CD4-positive, alpha-beta T cell treated with Interleukin-17A for 4 hours (primary cell): Measurements from ENCODE around the gene SKA1.
A peak's percentile ranks its signal among the peaks of the same experiment; 100 is the strongest.

Source experiments
- DNase-seq: peaks from one replicate; pipeline ENCODE4 v3.0.0-alpha.2; 2020; ENCODE audit warnings: mixed read lengths

Gene SKA1

GRCh38 chr18:50374753-50375391 is at the start of gene SKA1:
TSS of gene SKA1 (plus strand) at chr18:50375046. CDS start at chr18:50375831, 785 bp downstream.
- DNase-seq, result peak; percentile 94

- no peak for DNase-seq
Measured at GRCh38 chr18:50327983-50328382, 46.9 kb upstream of the SKA1 start.

- DNase-seq, result no peak
Measured at GRCh38 chr18:50330176-50330575, 44.7 kb upstream of the SKA1 start.

GRCh38 chr18:50331691-50332090 is 43.2 kb upstream of the SKA1 start:
- no peak for DNase-seq

GRCh38 chr18:50334546-50335152 is 40.2 kb upstream of the SKA1 start:
- no peak for DNase-seq

GRCh38 chr18:50338122-50338521 is 36.7 kb upstream of the SKA1 start:
- DNase-seq, result no peak

GRCh38 chr18:50338715-50339114 is 36.1 kb upstream of the SKA1 start:
- DNase-seq, result no peak

GRCh38 chr18:50340078-50340477 is 34.8 kb upstream of the SKA1 start:
- DNase-seq, result no peak

- DNase-seq, result no peak
Measured at GRCh38 chr18:50341443-50341842, 33.4 kb upstream of the SKA1 start.

GRCh38 chr18:50350699-50351098 is 24.1 kb upstream of the SKA1 start:
- DNase-seq, result no peak

- no peak for DNase-seq
Measured at GRCh38 chr18:50356036-50356945, 18.6 kb upstream of the SKA1 start.

- DNase-seq, result no peak
Measured at GRCh38 chr18:50358844-50359243, 16.0 kb upstream of the SKA1 start.

- DNase-seq, result no peak
Measured at GRCh38 chr18:50359806-50360205, 15.0 kb upstream of the SKA1 start.

- DNase-seq, result no peak
Measured at GRCh38 chr18:50360611-50361010, 14.2 kb upstream of the SKA1 start.

GRCh38 chr18:50369672-50370071 is 5.2 kb upstream of the SKA1 start:
- no peak for DNase-seq

GRCh38 chr18:50372743-50373142 is 2.1 kb upstream of the SKA1 start:
- no peak for DNase-seq

- DNase-seq, result no peak
Measured at GRCh38 chr18:50373561-50374219, 1.2 kb upstream of the SKA1 start.

- no peak for DNase-seq
Measured at GRCh38 chr18:50374220-50374752, 560 bp upstream of the SKA1 start.

GRCh38 chr18:50377061-50377798 is 2.4 kb downstream of the SKA1 start:
- DNase-seq, result no peak

GRCh38 chr18:50388988-50389387 is 14.1 kb downstream of the SKA1 start:
- no peak for DNase-seq

GRCh38 chr18:50393802-50394201 is 19.0 kb downstream of the SKA1 start:
- DNase-seq, result no peak

GRCh38 chr18:50395093-50395492 is 20.2 kb downstream of the SKA1 start:
- no peak for DNase-seq
